Dorsolateral prefrontal cortex (tissue), 118 donors: ENCODE results near the gene YOD1. TPM values are rescaled to one million over a fixed set of nuclear protein-coding genes. Genes with fewer than 3 reads are reported as not detected.

ENCODE experiments used
- total RNA-seq, 120 experiments: library from RNA; stranded (reverse); gene quantifications; one replicate each; pipeline versions ENCODE4 v1.2.3 to v1.2.4, GENCODE V29; 2022

Gene YOD1
- total RNA-seq, 120 experiments from 2014 or later: 10.1 to 24.4 (median 14.4) TPM

Other genes starting within 250 kb of the YOD1 start
- gene IL20, start 185.6 kb downstream of the YOD1 start, total RNA-seq: not detected
- gene IL24, start 153.8 kb downstream of the YOD1 start, total RNA-seq: not detected
- 1 to 10 TPM in 19 of 120 experiments, under 1 TPM in 41, not detected in 60; 0.24 to 2.7 (median 0.82) TPM for gene FCMR, start 129.3 kb downstream of the YOD1 start, total RNA-seq
- 1 to 10 TPM in 1 of 120 experiments, under 1 TPM in 12, not detected in 107; 0.07 to 2.7 (median 0.16) TPM for gene PIGR, start 104.7 kb downstream of the YOD1 start, total RNA-seq
- under 1 TPM in 1 of 120 experiments, not detected in 119; 0.50 TPM for gene FCAMR, start 80.7 kb downstream of the YOD1 start, total RNA-seq
- under 1 TPM in 103 of 120 experiments, not detected in 17; 0.07 to 0.76 (median 0.24) TPM for gene C1orf116, start 18.5 kb downstream of the YOD1 start, total RNA-seq
- gene PFKFB2, start 2.1 kb upstream of the YOD1 start, total RNA-seq: 100 to 1,000 TPM in 1 of 120 experiments, 10 to 100 TPM in 119; 18.5 to 126 (median 47.9) TPM
- not detected for gene C4BPB, start 37.7 kb upstream of the YOD1 start, total RNA-seq
- gene C4BPA, start 53.0 kb upstream of the YOD1 start, total RNA-seq: not detected